HEK293 (cell line): ENCODE data around the gene EID2.

Experiments used
- ATF2 ChIP-seq: fragments of 450-650 bp; formaldehyde crosslinking; IDR thresholded peaks from 2 replicates; pipeline ENCODE4 v1.5.1; 2016; ENCODE audit warnings: missing biosample characterization, missing genetic modification characterization, low read depth
- GLIS1 ChIP-seq: fragments of 450-650 bp; formaldehyde crosslinking; IDR thresholded peaks from 2 replicates; pipeline ENCODE4 v1.5.1; 2016; ENCODE audit warnings: missing biosample characterization, missing genetic modification characterization
- KLF16 ChIP-seq: fragments of 450-650 bp; formaldehyde crosslinking; IDR thresholded peaks from 2 replicates; pipeline ENCODE4 v1.5.1; 2017; ENCODE audit warnings: missing biosample characterization, missing genetic modification characterization
- KLF17 ChIP-seq: fragments of 450-650 bp; formaldehyde crosslinking; IDR thresholded peaks from 2 replicates; pipeline ENCODE4 v1.5.1; 2016; ENCODE audit warnings: missing biosample characterization, missing genetic modification characterization
- KLF9 ChIP-seq: fragments of 450-650 bp; formaldehyde crosslinking; IDR thresholded peaks from 2 replicates; pipeline ENCODE4 v1.5.1; 2016; ENCODE audit warnings: missing biosample characterization, missing genetic modification characterization, low read depth
- PBX3 ChIP-seq: sonication (generic); formaldehyde crosslinking; IDR thresholded peaks from 2 replicates; pipeline ENCODE4 v1.8.1; 2022; ENCODE audit warnings: mild to moderate bottlenecking, moderate library complexity, missing genetic modification reagents
- SETDB1 ChIP-seq: IDR thresholded peaks from one replicate; pipeline ENCODE4 v1.6.1; 2017; ENCODE audit warnings: mild to moderate bottlenecking, low read length, moderate library complexity, mixed read lengths; ENCODE audit not compliant: insufficient read length
- SP3 ChIP-seq: fragments of 450-650 bp; formaldehyde crosslinking; IDR thresholded peaks from 2 replicates; pipeline ENCODE4 v1.5.1; 2016; ENCODE audit warnings: missing biosample characterization, missing genetic modification characterization
- SP7 ChIP-seq: fragments of 450-650 bp; formaldehyde crosslinking; IDR thresholded peaks from 2 replicates; pipeline ENCODE4 v1.5.1; 2016; ENCODE audit warnings: missing biosample characterization, missing genetic modification characterization
- YY1 ChIP-seq: fragments of 450-650 bp; formaldehyde crosslinking; IDR thresholded peaks from 2 replicates; pipeline ENCODE4 v1.5.1; 2018; ENCODE audit warnings: missing biosample characterization, missing genetic modification characterization
- ZBTB17 ChIP-seq: fragments of 450-650 bp; formaldehyde crosslinking; IDR thresholded peaks from 2 replicates; pipeline ENCODE4 v1.5.1; 2016; ENCODE audit warnings: missing biosample characterization, missing genetic modification characterization
- ZFHX2 ChIP-seq: fragments of 450-650 bp; formaldehyde crosslinking; conservative IDR thresholded peaks from 2 replicates; pipeline ENCODE4 v1.5.1; 2016; ENCODE audit warnings: missing biosample characterization, missing genetic modification characterization
- ZFP37 ChIP-seq: fragments of 450-650 bp; formaldehyde crosslinking; IDR thresholded peaks from 2 replicates; pipeline ENCODE4 v1.5.1; 2016; ENCODE audit warnings: missing biosample characterization, missing genetic modification characterization
- ZNF10 ChIP-seq: fragments of 450-650 bp; formaldehyde crosslinking; IDR thresholded peaks from 2 replicates; pipeline ENCODE4 v1.5.1; 2017; ENCODE audit warnings: missing biosample characterization, missing genetic modification characterization
- ZNF140 ChIP-seq: fragments of 450-650 bp; formaldehyde crosslinking; IDR thresholded peaks from 2 replicates; pipeline ENCODE4 v1.5.1; 2016; ENCODE audit warnings: missing biosample characterization, missing genetic modification characterization
- ZNF2 ChIP-seq: fragments of 450-650 bp; formaldehyde crosslinking; IDR thresholded peaks from 2 replicates; pipeline ENCODE4 v1.5.1; 2016; ENCODE audit warnings: missing biosample characterization, missing genetic modification characterization
- ZNF24 ChIP-seq: fragments of 450-650 bp; formaldehyde crosslinking; IDR thresholded peaks from 2 replicates; pipeline ENCODE4 v1.5.1; 2016; ENCODE audit warnings: missing biosample characterization, missing genetic modification characterization
- ZNF335 ChIP-seq: fragments of 450-650 bp; formaldehyde crosslinking; conservative IDR thresholded peaks from 2 replicates; pipeline ENCODE4 v1.5.1; 2016; ENCODE audit warnings: missing biosample characterization, missing genetic modification characterization
- ZNF341 ChIP-seq: fragments of 450-650 bp; formaldehyde crosslinking; IDR thresholded peaks from 2 replicates; pipeline ENCODE4; 2016; ENCODE audit warnings: low read depth, missing biosample characterization, missing genetic modification characterization
- ZNF501 ChIP-seq: fragments of 450-650 bp; formaldehyde crosslinking; IDR thresholded peaks from 2 replicates; pipeline ENCODE4 v1.5.1; 2016; ENCODE audit warnings: missing biosample characterization, missing genetic modification characterization
- ZNF513 ChIP-seq: fragments of 450-650 bp; IDR thresholded peaks from 2 replicates; pipeline ENCODE4 v1.5.1; 2018; ENCODE audit warnings: missing biosample characterization, missing genetic modification characterization
- ZNF555 ChIP-seq: fragments of 450-650 bp; formaldehyde crosslinking; conservative IDR thresholded peaks from 2 replicates; pipeline ENCODE4 v1.5.1; 2017; ENCODE audit warnings: missing biosample characterization, mild to moderate bottlenecking, missing genetic modification characterization, inconsistent platforms
- ZNF585B ChIP-seq: fragments of 450-650 bp; formaldehyde crosslinking; IDR thresholded peaks from 2 replicates; pipeline ENCODE4 v1.5.1; 2016; ENCODE audit warnings: missing biosample characterization, missing genetic modification characterization
- ZNF596 ChIP-seq: fragments of 450-650 bp; IDR thresholded peaks from 2 replicates; pipeline ENCODE4 v1.5.0; 2018; ENCODE audit warnings: missing biosample characterization, mild to moderate bottlenecking, missing genetic modification characterization, moderate library complexity
- ZNF629 ChIP-seq: fragments of 450-650 bp; formaldehyde crosslinking; IDR thresholded peaks from 2 replicates; pipeline ENCODE4 v1.5.1; 2017; ENCODE audit warnings: missing biosample characterization, missing genetic modification characterization
- ZNF654 ChIP-seq: fragments of 450-650 bp; formaldehyde crosslinking; IDR thresholded peaks from 2 replicates; pipeline ENCODE4 v1.5.1; 2016; ENCODE audit warnings: low read depth, missing biosample characterization, missing genetic modification characterization
- ZNF660 ChIP-seq: fragments of 450-650 bp; IDR thresholded peaks from 2 replicates; pipeline ENCODE4 v1.5.1; 2018; ENCODE audit warnings: missing biosample characterization, mild to moderate bottlenecking, missing genetic modification characterization
- ZNF677 ChIP-seq: fragments of 450-650 bp; IDR thresholded peaks from 2 replicates; pipeline ENCODE4 v1.5.0; 2018; ENCODE audit warnings: missing biosample characterization, mild to moderate bottlenecking, missing genetic modification characterization, moderate library complexity
- ZNF704 ChIP-seq: fragments of 450-650 bp; formaldehyde crosslinking; IDR thresholded peaks from 2 replicates; pipeline ENCODE4 v1.5.1; 2016; ENCODE audit warnings: missing biosample characterization, missing genetic modification characterization
- ZNF76 ChIP-seq: fragments of 450-650 bp; formaldehyde crosslinking; IDR thresholded peaks from 2 replicates; pipeline ENCODE4; 2016; ENCODE audit warnings: low read depth, missing biosample characterization, missing genetic modification characterization, borderline replicate concordance
- ZNF776 ChIP-seq: fragments of 450-650 bp; formaldehyde crosslinking; IDR thresholded peaks from 2 replicates; pipeline ENCODE4 v1.5.0; 2017; ENCODE audit warnings: missing biosample characterization, missing genetic modification characterization, borderline replicate concordance
- ZSCAN30 ChIP-seq: fragments of 450-650 bp; IDR thresholded peaks from 2 replicates; pipeline ENCODE4 v1.5.1; 2018; ENCODE audit warnings: missing biosample characterization, mild to moderate bottlenecking, missing genetic modification characterization, moderate library complexity
- TF ChIP-seq, protein P1 (sequence below): fragments of 450-650 bp; formaldehyde crosslinking; IDR thresholded peaks from 2 replicates; pipeline ENCODE4 v1.5.1; 2016; ENCODE audit warnings: missing biosample characterization, missing genetic modification characterization

Gene EID2

DNA sequence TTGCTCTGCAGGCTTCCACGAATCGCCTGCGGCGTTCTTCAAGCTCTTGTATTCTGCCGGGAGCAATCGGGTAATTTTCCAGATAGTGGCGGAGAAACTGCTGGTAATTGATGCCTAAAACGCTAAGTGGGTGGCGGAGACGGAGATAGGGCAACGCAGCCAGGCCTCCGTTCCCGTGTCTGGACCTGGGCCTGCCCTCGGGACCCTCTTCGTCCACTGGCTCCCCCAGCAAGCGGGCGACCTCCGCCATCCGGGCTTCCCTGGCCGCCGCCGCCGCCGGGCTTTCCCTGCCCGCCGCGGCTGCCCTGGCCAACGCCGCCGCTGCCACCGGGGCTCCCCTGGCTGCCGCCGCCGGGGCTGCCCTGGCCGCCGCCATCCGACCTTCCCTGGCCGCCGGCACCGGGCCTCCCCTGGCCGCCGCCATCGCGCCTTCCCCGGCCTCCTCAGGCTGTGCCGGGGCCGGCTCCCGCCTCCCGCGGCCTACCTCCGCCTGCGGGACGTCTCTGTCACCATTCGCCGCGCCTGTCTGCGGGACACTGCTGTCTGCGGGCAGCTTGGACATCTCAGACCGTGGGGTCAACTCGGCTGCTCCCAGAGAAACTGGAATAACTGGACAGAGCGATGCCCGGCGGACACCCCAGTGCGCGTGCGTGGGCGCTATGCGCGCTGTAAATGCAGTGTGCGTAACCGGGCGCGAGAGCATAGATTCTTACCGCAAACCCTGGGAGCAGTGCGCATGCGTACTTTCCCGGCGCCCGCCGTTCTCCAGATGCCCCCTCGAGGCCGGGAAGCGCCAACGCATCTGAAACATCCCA lies at the start of gene EID2 (continued):
- peak; percentile 13 for TF ChIP-seq SETDB1
- peak; percentile 73 for TF ChIP-seq ZNF677 (tag by site-specific recombination)
- TF ChIP-seq ZNF596: no peak; the same call in 1 of the 2 replicates
- TF ChIP-seq ATF2 (tag by site-specific recombination): no peak
- no peak for TF ChIP-seq ZNF776 (tag by site-specific recombination)
- TF ChIP-seq ZNF501 (tag by site-specific recombination): peak; percentile 55; the same call in 1 of the 2 replicates
- 0 out of 2 replicates have a peak, but pooled peaks have one; percentile 12 for TF ChIP-seq ZNF513
- no peak for TF ChIP-seq ZNF10 (tag by site-specific recombination)
- TF ChIP-seq, protein P1, sequence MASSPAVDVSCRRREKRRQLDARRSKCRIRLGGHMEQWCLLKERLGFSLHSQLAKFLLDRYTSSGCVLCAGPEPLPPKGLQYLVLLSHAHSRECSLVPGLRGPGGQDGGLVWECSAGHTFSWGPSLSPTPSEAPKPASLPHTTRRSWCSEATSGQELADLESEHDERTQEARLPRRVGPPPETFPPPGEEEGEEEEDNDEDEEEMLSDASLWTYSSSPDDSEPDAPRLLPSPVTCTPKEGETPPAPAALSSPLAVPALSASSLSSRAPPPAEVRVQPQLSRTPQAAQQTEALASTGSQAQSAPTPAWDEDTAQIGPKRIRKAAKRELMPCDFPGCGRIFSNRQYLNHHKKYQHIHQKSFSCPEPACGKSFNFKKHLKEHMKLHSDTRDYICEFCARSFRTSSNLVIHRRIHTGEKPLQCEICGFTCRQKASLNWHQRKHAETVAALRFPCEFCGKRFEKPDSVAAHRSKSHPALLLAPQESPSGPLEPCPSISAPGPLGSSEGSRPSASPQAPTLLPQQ (tag by site-specific recombination): peak; percentile 47
- peak; percentile 22; the same call in 1 of the 2 replicates for TF ChIP-seq SP3
- TF ChIP-seq ZNF341: peak; percentile 73
- TF ChIP-seq ZNF585B: no peak
- peak; percentile 69; the same call in 1 of the 2 replicates for TF ChIP-seq KLF17 (tag by site-specific recombination)
- peak; percentile 41; the same call in 1 of the 2 replicates for TF ChIP-seq ZNF629 (tag by site-specific recombination)
- peak; percentile 28; the same call in 1 of the 2 replicates for TF ChIP-seq KLF9 (tag by site-specific recombination)
- TF ChIP-seq ZFHX2 (tag by site-specific recombination): peak; percentile 95
- TF ChIP-seq PBX3 (CRISPR knock-in tag): peak; percentile 56; the same call in 1 of the 2 replicates
- no peak for TF ChIP-seq ZNF555
- TF ChIP-seq ZNF704 (tag by site-specific recombination): no peak
- TF ChIP-seq ZNF2 (tag by site-specific recombination): peak; percentile 86; the same call in 1 of the 2 replicates
- TF ChIP-seq ZNF140 (tag by site-specific recombination): no peak
- TF ChIP-seq KLF16 (tag by site-specific recombination): no peak
- peak; percentile 46 for TF ChIP-seq GLIS1 (tag by site-specific recombination)
- TF ChIP-seq ZNF654 (tag by site-specific recombination): peak; percentile 55; the same call in 1 of the 2 replicates
- peak; percentile 84 for TF ChIP-seq YY1
- TF ChIP-seq ZNF660 (tag by site-specific recombination): peak; percentile 83
- TF ChIP-seq ZBTB17 (tag by site-specific recombination): peak; percentile 75
- TF ChIP-seq ZNF335 (tag by site-specific recombination): peak; percentile 99
- peak; percentile 66 for TF ChIP-seq SP7 (tag by site-specific recombination)
- TF ChIP-seq ZNF24: peak; percentile 30; the same call in 1 of the 2 replicates
- TF ChIP-seq ZSCAN30: peak; percentile 80
- TF ChIP-seq ZFP37 (tag by site-specific recombination): 0 out of 2 replicates have a peak, but pooled peaks have one; percentile 44
- TF ChIP-seq ZNF76 (tag by site-specific recombination): 0 out of 2 replicates have a peak, but pooled peaks have one; percentile 21
